ENCODE results near the gene RAB7B. TPM values are rescaled to one million over a fixed set of nuclear protein-coding genes. Genes with fewer than 3 reads are reported as not detected.

RAB7B gene
- total and polyA plus RNA-seq, 2 of the 13 experiments (the other 11 are each of a cell fraction or from before 2014, with no cell fraction given) = 0.05 to 0.46 TPM

- peak; percentile 84; the same call in 1 of the 2 replicates for TF ChIP-seq ZNF646 (CRISPR knock-in tag; IDR thresholded peaks at IDR 0.05)
- TF ChIP-seq WIZ (CRISPR knock-in tag; IDR thresholded peaks at IDR 0.05) = no peak
Measured at GRCh38 chr1:205972491-205973168, 30.6 kb downstream of the RAB7B start (continued).

GRCh38 chr1:205972081-205972480, 31.1 kb downstream of the RAB7B start:
- peaks cover 1 to 13% of the 10 kb centered on the region in 2 experiments; a peak in 3 of 5 replicates for H3K27me3 ChIP-seq (ENCODE audit: control insufficient read depth in 1 of 2, insufficient read depth in 2 of 2, low read length in 2 of 2)
- no peaks in the 10 kb centered on the region for H3K79me2 ChIP-seq (ENCODE audit: insufficient read depth, low read length)
- H3K4me1 ChIP-seq (ENCODE audit: insufficient read depth, low read length) = peaks cover 13% of the 10 kb centered on the region
- H3K9me3 ChIP-seq (ENCODE audit: low read length) = no peaks in the 10 kb centered on the region
- CTCF ChIA-PET (ENCODE audit: low intra/inter-chr PET ratio, low total read pairs) = no interaction called here
- no peak overlapping the region for H2AFZ ChIP-seq (ENCODE audit: low read length)
- no peak for DNase-seq (ENCODE audit: low spot score)
- H3K27ac ChIP-seq (ENCODE audit: extremely low read length, insufficient read depth, low read length) = no peak overlapping the region
- H4K20me1 ChIP-seq (ENCODE audit: insufficient read depth, low read length) = no peaks in the 10 kb centered on the region
- intact Hi-C loops (cut with micrococcal nuclease; ENCODE audit: unreplicated experiment) = no loop called here
- POLR2A ChIA-PET = no interaction called here
- in situ Hi-C loops (cut with HindIII; ENCODE audit: extremely low pct_ligation_motif_present, low pct_unique_long_range_greater_than_20kb) = no loop called here
- no peaks in the 10 kb centered on the region; a peak in 1 of 5 replicates for H3K36me3 ChIP-seq (replicated peaks in 1 of 2; ENCODE audit: control insufficient read depth in 1 of 2, insufficient read depth in 2 of 2, low read length in 2 of 2)
- no peak overlapping the region for H3K4me2 ChIP-seq (ENCODE audit: low read depth, low read length)
- BruUV-seq (replicated peaks) = no TSS peak
- H3K9ac ChIP-seq (ENCODE audit: insufficient read depth, low read depth, low read length) = no peak overlapping the region
- ATAC-seq = no peak; the same call in 2 of the 3 replicates
- 61% methylated on average over 4 of the region's 4 CpGs for WGBS (ENCODE audit: low lambda C conversion rate)
- no peak overlapping the region for H3K4me3 ChIP-seq (replicated peaks in 1 of 3; ENCODE audit: insufficient read depth in 1 of 3, low read depth in 2 of 3, low read length in 3 of 3)
- FAIRE-seq = no peak
- TF ChIP-seq MEF2D (CRISPR knock-in tag; IDR thresholded peaks at IDR 0.05) (no peak), ZNF558 (CRISPR knock-in tag; IDR thresholded peaks at IDR 0.05; ENCODE audit: borderline replicate concordance) (no peak), PCBP2 (optimal IDR thresholded peaks at IDR 0.05; ENCODE audit: low read depth, low read length, poor library complexity, severe bottlenecking) (no peak), RAD51 (IDR thresholded peaks at IDR 0.05; ENCODE audit: borderline replicate concordance) (no peak), NKX3-1 (CRISPR knock-in tag; IDR thresholded peaks at IDR 0.05) (no peak), ZNF292 (CRISPR knock-in tag; IDR thresholded peaks at IDR 0.05; ENCODE audit: borderline replicate concordance, low read depth) (no peak), GTF3A (CRISPR knock-in tag; conservative IDR thresholded peaks at IDR 0.05) (no peak), CENPT (CRISPR knock-in tag; IDR thresholded peaks at IDR 0.05; ENCODE audit: low read depth) (no peak), ZNF17 (CRISPR knock-in tag; IDR thresholded peaks at IDR 0.05) (no peak), HHEX (CRISPR knock-in tag; IDR thresholded peaks at IDR 0.05) (no peak), RBFOX2 (IDR thresholded peaks at IDR 0.05; ENCODE audit: low read depth, low read length) (no peak)
- TF ChIP-seq, protein P1, sequence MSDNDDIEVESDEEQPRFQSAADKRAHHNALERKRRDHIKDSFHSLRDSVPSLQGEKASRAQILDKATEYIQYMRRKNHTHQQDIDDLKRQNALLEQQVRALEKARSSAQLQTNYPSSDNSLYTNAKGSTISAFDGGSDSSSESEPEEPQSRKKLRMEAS (IDR thresholded peaks at IDR 0.05) = no peak
- TF ChIP-seq, protein P2, sequence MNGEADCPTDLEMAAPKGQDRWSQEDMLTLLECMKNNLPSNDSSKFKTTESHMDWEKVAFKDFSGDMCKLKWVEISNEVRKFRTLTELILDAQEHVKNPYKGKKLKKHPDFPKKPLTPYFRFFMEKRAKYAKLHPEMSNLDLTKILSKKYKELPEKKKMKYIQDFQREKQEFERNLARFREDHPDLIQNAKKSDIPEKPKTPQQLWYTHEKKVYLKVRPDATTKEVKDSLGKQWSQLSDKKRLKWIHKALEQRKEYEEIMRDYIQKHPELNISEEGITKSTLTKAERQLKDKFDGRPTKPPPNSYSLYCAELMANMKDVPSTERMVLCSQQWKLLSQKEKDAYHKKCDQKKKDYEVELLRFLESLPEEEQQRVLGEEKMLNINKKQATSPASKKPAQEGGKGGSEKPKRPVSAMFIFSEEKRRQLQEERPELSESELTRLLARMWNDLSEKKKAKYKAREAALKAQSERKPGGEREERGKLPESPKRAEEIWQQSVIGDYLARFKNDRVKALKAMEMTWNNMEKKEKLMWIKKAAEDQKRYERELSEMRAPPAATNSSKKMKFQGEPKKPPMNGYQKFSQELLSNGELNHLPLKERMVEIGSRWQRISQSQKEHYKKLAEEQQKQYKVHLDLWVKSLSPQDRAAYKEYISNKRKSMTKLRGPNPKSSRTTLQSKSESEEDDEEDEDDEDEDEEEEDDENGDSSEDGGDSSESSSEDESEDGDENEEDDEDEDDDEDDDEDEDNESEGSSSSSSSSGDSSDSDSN (CRISPR knock-in tag; IDR thresholded peaks at IDR 0.05) = no peak
